Dedifferentiated amniotic fluid mesenchymal stem cell (primary cell): ENCODE results near the gene KCTD3.

Experiments used
- DNase-seq: peaks from one replicate; pipeline ENCODE4 v3.0.0-alpha.2; 2016; ENCODE audit errors: extremely low spot score

Gene KCTD3

GRCh38 chr1:215556996-215557395, 10.1 kb upstream of the KCTD3 start:
- DNase-seq = no peak

- no peak for DNase-seq
Observed at GRCh38 chr1:215557504-215557903, 9.6 kb upstream of the KCTD3 start.

- DNase-seq = no peak
Observed at GRCh38 chr1:215557992-215558626, 9.0 kb upstream of the KCTD3 start.

GRCh38 chr1:215567491-215568298, 591 bp downstream of the KCTD3 start:
- peak; percentile 54 for DNase-seq

GRCh38 chr1:215568299-215568692, 1.2 kb downstream of the KCTD3 start:
- peak; percentile 53 for DNase-seq

- no peak for DNase-seq
Observed at GRCh38 chr1:215569986-215570824, 3.1 kb downstream of the KCTD3 start.

- DNase-seq = no peak
Observed at GRCh38 chr1:215581896-215582295, 14.8 kb downstream of the KCTD3 start.

- no peak for DNase-seq
Observed at GRCh38 chr1:215583185-215583749, 16.2 kb downstream of the KCTD3 start.

GRCh38 chr1:215584389-215584788, 17.3 kb downstream of the KCTD3 start:
- no peak for DNase-seq

GRCh38 chr1:215589650-215590435, 22.7 kb downstream of the KCTD3 start:
- DNase-seq = no peak

- no peak for DNase-seq
Observed at GRCh38 chr1:215590779-215591491, 23.8 kb downstream of the KCTD3 start.

GRCh38 chr1:215594640-215595039, 27.5 kb downstream of the KCTD3 start:
- DNase-seq = peak; percentile 17

GRCh38 chr1:215595231-215595630, 28.1 kb downstream of the KCTD3 start:
- DNase-seq = no peak

GRCh38 chr1:215597961-215598360, 30.9 kb downstream of the KCTD3 start:
- DNase-seq = peak; percentile 53

- DNase-seq = no peak
Observed at GRCh38 chr1:215599418-215600074, 32.4 kb downstream of the KCTD3 start.

GRCh38 chr1:215600258-215600792, 33.2 kb downstream of the KCTD3 start:
- DNase-seq = no peak

GRCh38 chr1:215600867-215601266, 33.8 kb downstream of the KCTD3 start:
- no peak for DNase-seq

GRCh38 chr1:215601276-215601675, 34.2 kb downstream of the KCTD3 start:
- DNase-seq = no peak

GRCh38 chr1:215603319-215603718, 36.2 kb downstream of the KCTD3 start:
- no peak for DNase-seq
